IMR-90 (cell line): ENCODE measurements around the gene TBC1D9.

Source experiments
- BHLHE40 ChIP-seq: fragments of 150-350 bp; IDR thresholded peaks from 2 replicates; pipeline ENCODE4 v1.6.1; 2016; ENCODE audit warnings: mild to moderate bottlenecking, low read depth, low read length
- CEBPB ChIP-seq: IDR thresholded peaks from 2 replicates; pipeline ENCODE4 v1.6.1; 2012; ENCODE audit warnings: low read depth, low read length, improper control_type of control experiment
- CHD1 ChIP-seq: IDR thresholded peaks from 2 replicates; pipeline ENCODE4 v1.6.1; 2012; ENCODE audit warnings: low read depth, low read length, improper control_type of control experiment
- ELK1 ChIP-seq: fragments of 150-350 bp; IDR thresholded peaks from 2 replicates; pipeline ENCODE4 v1.6.1; 2016; ENCODE audit warnings: low read depth, mild to moderate bottlenecking, low read length, moderate library complexity, borderline replicate concordance
- FOS ChIP-seq: fragments of 150-350 bp; IDR thresholded peaks from 2 replicates; pipeline ENCODE4 v1.6.1; 2016; ENCODE audit warnings: low read depth, low read length
- MAZ ChIP-seq: IDR thresholded peaks from 2 replicates; pipeline ENCODE4 v1.6.1; 2012; ENCODE audit warnings: low read depth, mild to moderate bottlenecking, low read length, improper control_type of control experiment, moderate library complexity, borderline replicate concordance
- MXI1 ChIP-seq: IDR thresholded peaks from 2 replicates; pipeline ENCODE4 v1.6.1; 2012; ENCODE audit warnings: low read depth, mild to moderate bottlenecking, low read length, moderate library complexity, borderline replicate concordance
- NFE2L2 ChIP-seq: fragments of 150-350 bp; IDR thresholded peaks from 2 replicates; pipeline ENCODE4 v1.6.1; 2016; ENCODE audit warnings: low read depth, mild to moderate bottlenecking, low read length
- POLR2A ChIP-seq: IDR thresholded peaks from 2 replicates; pipeline ENCODE4 v1.6.1; 2012; ENCODE audit warnings: mild to moderate bottlenecking, low read depth, low read length
- RAD21 ChIP-seq: IDR thresholded peaks from 2 replicates; pipeline ENCODE4 v1.6.1; 2012; ENCODE audit warnings: low read length, improper control_type of control experiment
- RFX5 ChIP-seq: IDR thresholded peaks from 2 replicates; pipeline ENCODE4 v1.8.0; 2012; ENCODE audit warnings: low read depth, mild to moderate bottlenecking, low read length, moderate library complexity
- USF2 ChIP-seq: fragments of 150-350 bp; IDR thresholded peaks from 2 replicates; pipeline ENCODE4 v1.6.1; 2017; ENCODE audit warnings: mild to moderate bottlenecking, antibody characterized with exemption, low read length, low read depth
- TF ChIP-seq, protein P1 (sequence below): conservative IDR thresholded peaks from 2 replicates; pipeline ENCODE4 v1.5.1; 2012; ENCODE audit warnings: mild to moderate bottlenecking, low read depth, low read length, improper control_type of control experiment

DNA sequence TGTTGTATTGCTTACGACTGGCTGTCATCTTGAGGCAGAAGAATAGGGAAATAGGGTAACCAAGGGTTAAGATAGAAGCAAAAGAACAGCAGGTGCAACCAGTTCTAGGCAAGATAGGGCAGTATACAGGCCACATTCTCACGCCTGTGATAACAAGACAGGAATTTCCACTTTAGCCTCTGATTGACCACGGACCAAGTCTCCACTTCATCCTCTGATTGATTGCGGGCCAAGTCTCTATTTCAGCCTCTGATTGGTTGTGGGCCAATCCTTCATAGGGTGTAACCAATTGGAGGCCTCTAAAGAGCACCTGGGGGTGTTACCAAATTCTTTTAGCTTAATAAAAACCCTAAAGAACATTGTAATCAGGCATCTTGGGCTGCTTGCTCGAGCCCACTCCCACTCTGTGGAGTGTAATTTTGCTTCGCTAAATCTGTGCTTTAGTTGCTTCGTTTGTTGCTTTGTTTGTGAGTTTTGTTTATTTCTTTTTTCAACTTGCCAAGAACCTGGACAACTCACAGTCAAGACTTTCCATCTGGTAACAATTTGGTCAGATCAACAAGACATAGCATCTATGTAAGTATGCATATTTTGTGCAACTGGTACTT is 8.7 kb upstream of the TBC1D9 start:
- TF ChIP-seq, protein P1, sequence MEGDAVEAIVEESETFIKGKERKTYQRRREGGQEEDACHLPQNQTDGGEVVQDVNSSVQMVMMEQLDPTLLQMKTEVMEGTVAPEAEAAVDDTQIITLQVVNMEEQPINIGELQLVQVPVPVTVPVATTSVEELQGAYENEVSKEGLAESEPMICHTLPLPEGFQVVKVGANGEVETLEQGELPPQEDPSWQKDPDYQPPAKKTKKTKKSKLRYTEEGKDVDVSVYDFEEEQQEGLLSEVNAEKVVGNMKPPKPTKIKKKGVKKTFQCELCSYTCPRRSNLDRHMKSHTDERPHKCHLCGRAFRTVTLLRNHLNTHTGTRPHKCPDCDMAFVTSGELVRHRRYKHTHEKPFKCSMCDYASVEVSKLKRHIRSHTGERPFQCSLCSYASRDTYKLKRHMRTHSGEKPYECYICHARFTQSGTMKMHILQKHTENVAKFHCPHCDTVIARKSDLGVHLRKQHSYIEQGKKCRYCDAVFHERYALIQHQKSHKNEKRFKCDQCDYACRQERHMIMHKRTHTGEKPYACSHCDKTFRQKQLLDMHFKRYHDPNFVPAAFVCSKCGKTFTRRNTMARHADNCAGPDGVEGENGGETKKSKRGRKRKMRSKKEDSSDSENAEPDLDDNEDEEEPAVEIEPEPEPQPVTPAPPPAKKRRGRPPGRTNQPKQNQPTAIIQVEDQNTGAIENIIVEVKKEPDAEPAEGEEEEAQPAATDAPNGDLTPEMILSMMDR: no peak
- TF ChIP-seq USF2 (no peak), POLR2A (no peak), RAD21 (no peak), FOS (no peak), BHLHE40 (no peak), MAZ (no peak), CHD1 (no peak), RFX5 (no peak), CEBPB (no peak), MXI1 (no peak), ELK1 (no peak), NFE2L2 (no peak)
